HG02610 (cell line): ENCODE data around the gene BCS1L.
"Not testable (repeated sequence)": the region's sequence is repeated elsewhere in the genome, so short reads cannot be mapped to it uniquely, and the experiment has no call there.

Experiments used
- ATAC-seq: cut with Tn5 transposase; IDR thresholded peaks from one replicate; pipeline ENCODE4 v1.9.1; 2021; ENCODE audit warnings: mild to moderate bottlenecking, moderate library complexity; ENCODE audit not compliant: unreplicated experiment

Gene BCS1L

GRCh38 chr2:218659988-218660358 lies 490 bp downstream of the BCS1L start:
- no peak for ATAC-seq

- ATAC-seq, result no peak
Measured at GRCh38 chr2:218662377-218662776, 2.9 kb downstream of the BCS1L start.

GRCh38 chr2:218662827-218663226 lies 3.3 kb downstream of the BCS1L start:
- ATAC-seq, result no peak

- no peak for ATAC-seq
Measured at GRCh38 chr2:218663901-218664300, 4.4 kb downstream of the BCS1L start.

GRCh38 chr2:218664653-218665052 lies 5.2 kb downstream of the BCS1L start:
- ATAC-seq, result no peak

- ATAC-seq, result no peak
Measured at GRCh38 chr2:218671097-218671653, 11.7 kb downstream of the BCS1L start.

- ATAC-seq, result peak; percentile 98
Measured at GRCh38 chr2:218671654-218672566, 12.4 kb downstream of the BCS1L start, which contains the start of the genes RNF25 and STK36. Gene RNF25 (minus strand): TSS chr2:218672002. CDS start chr2:218671970, 32 bp downstream. Gene STK36 (plus strand): TSS chr2:218672086. CDS start chr2:218672830, 744 bp downstream.

GRCh38 chr2:218679119-218679518 lies 19.6 kb downstream of the BCS1L start:
- no peak for ATAC-seq

GRCh38 chr2:218680061-218680460 lies 20.6 kb downstream of the BCS1L start:
- no peak for ATAC-seq

- not testable (repeated sequence) for ATAC-seq
Measured at GRCh38 chr2:218687400-218688060, 28.0 kb downstream of the BCS1L start.

GRCh38 chr2:218691234-218691633 lies 31.8 kb downstream of the BCS1L start:
- ATAC-seq, result no peak

GRCh38 chr2:218694405-218695145 lies 35.1 kb downstream of the BCS1L start:
- no peak for ATAC-seq

- no peak for ATAC-seq
Measured at GRCh38 chr2:218698885-218699284, 39.4 kb downstream of the BCS1L start.

GRCh38 chr2:218701806-218702205 lies 42.3 kb downstream of the BCS1L start:
- ATAC-seq, result no peak

GRCh38 chr2:218703341-218703740 lies 43.9 kb downstream of the BCS1L start:
- ATAC-seq, result no peak

- peak; percentile 34 for ATAC-seq
Measured at GRCh38 chr2:218708086-218708485, 48.6 kb downstream of the BCS1L start.

GRCh38 chr2:218709908-218710307 lies 50.4 kb downstream of the BCS1L start:
- no peak for ATAC-seq

- no peak for ATAC-seq
Measured at GRCh38 chr2:218710334-218710686, 50.8 kb downstream of the BCS1L start.

GRCh38 chr2:218710687-218711549 lies 51.4 kb downstream of the BCS1L start, which contains the start of gene TTLL4:
Gene TTLL4 (plus strand): TSS chr2:218710835. CDS start chr2:218737677, 26,842 bp downstream.
- ATAC-seq, result peak; percentile 93

GRCh38 chr2:218711550-218711929 lies 52.1 kb downstream of the BCS1L start:
- no peak for ATAC-seq
